NCI-H1930 (cell line): ENCODE results near the gene LYSET.
"Not testable (repeated sequence)": the region's sequence is repeated elsewhere in the genome, so short reads cannot be mapped to it uniquely, and the experiment has no call there.

Experiments
- DNase-seq, 2 experiments: peaks; one replicate each; lab custom pipeline; 2025; lab: John Stamatoyannopoulos, UW

The LYSET gene, protein sequence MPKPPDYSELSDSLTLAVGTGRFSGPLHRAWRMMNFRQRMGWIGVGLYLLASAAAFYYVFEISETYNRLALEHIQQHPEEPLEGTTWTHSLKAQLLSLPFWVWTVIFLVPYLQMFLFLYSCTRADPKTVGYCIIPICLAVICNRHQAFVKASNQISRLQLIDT

DNA sequence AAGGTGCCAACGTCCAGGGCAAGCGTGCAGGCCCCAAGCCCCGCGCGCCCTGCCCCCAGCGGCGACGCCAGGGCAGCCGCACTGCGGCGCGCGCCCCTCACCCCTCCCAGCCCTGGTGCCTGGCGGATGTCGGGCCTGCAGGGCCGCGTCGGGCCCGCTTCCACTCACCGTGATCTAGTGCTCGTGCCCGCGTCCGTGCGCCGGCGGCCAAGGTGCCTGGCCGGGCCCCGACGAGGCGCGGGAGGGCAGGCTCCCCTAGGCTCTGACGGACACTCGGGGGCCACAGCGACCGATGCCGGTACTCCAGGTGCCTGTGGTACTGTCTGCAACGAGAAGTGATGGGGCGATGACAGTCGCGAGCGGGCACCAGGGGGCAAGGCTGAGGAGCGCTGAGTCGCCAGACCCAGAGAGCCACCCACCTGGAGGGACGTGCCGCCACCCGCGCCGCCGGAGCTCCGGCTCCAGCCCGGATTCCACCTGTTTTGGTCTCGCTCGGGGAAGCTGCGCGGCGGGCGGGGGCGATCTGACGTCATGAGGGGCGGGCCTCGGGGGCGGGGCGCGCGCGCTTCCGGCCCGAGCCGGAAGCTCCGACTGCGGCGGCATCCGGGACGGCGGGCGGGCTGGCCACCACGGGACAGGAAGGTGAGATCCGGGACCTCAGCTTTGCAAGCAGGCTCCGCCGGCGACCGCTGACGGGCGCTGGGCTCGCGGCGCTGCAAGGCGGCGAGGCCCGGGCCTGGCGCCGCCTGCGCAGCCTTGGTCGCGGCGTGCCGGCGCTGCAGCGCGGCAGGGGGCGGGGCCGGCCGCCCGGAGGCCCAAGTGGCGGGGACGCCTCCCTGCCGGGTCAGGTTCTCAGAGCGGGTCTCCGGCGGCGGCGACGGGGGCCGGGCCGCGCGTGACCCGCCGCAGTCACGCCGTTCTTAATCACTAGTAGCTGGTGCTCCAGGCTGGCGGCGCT lies at the start of gene LYSET, which contains the start of gene MOAP1:
Gene LYSET (plus strand): TSS at position 927 of the 958 bp plus-strand sequence. CDS start 89 bp downstream, outside the sequence.
Gene MOAP1 (minus strand): TSS at position 507 of the 958 bp plus-strand sequence. CDS start 655 bp downstream, outside the sequence.
- peak; percentile 68 to 77 for DNase-seq

DNA sequence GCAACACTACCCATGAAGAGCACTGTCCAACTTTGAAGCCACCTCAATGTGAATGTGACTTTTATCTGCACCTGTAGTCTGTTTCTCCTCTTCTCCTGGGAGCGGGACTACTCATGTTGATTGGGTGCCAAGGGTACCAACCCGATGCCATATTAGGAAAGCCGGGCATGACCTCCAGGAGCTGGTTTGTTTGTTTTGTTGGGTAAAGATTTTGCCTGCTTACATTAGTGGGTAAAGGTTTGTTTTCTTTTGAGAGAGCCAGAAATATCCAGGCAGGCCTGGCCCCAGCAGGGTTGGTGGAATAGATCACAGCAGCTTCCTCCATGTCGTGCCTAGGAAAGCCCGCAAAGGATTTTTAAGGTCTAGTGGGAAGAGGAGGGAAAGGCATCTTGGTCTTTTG lies 49.7 kb upstream of the LYSET start:
- DNase-seq: no peak

DNA sequence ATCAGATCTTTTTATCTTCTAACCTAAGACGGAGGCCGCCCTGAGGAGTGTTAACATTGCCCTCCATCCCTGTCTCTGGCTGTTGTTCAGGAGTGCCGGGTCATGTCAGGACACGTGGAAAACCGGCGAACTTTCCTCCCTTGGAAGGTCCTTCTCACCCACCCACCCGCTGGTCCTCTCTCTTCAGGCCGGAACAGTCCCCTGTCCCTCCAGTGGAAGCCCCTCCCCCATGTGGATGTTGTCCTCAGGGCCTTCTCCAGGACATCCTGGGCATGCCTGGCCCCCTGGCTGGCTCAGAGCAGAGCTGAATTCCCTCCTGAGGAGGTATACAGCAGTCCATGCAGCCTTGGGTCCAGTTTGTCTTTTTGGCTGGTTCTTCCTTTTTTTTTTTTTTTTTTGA lies 49.1 kb upstream of the LYSET start:
- DNase-seq: no peak

DNA sequence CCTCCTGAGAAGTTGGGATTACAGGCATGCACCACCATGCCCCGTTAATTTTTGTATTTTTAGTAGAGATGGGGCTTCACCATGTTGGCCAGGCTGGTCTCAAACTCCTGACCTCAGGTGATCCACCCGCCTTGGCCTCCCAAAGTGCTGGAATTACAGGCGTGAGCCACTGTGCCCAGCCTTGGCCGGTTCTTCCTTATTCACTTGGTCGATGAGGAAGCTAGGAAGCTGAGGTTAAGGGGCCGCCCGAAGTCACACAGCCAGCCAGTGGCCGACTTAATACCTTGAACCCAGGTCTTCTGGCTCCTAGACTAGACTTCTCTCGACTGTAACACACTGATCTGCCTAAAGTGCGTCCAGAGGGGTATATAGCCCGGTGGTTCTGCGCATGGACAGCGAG lies 48.6 kb upstream of the LYSET start:
- DNase-seq: not testable (repeated sequence)

DNA sequence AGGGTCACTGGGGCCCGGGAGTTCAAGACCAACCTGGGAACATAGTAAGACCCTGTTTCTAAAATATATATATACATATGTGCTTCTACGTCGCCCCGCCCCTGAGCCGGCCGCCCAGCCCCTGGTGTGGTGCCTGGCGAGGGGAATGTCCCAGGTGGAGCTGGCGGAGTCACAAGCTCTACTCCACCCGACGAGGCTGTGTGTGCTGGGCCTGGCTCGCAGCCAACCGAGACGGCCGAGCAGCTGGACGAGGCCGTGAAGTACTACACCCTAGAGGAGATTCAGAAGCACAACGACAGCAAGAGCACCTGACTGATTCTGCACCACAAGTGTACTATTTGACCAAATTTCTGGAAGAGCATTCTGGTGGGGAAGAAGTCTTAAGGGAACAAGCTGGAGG lies 47.3 kb upstream of the LYSET start:
- DNase-seq: no peak

DNA sequence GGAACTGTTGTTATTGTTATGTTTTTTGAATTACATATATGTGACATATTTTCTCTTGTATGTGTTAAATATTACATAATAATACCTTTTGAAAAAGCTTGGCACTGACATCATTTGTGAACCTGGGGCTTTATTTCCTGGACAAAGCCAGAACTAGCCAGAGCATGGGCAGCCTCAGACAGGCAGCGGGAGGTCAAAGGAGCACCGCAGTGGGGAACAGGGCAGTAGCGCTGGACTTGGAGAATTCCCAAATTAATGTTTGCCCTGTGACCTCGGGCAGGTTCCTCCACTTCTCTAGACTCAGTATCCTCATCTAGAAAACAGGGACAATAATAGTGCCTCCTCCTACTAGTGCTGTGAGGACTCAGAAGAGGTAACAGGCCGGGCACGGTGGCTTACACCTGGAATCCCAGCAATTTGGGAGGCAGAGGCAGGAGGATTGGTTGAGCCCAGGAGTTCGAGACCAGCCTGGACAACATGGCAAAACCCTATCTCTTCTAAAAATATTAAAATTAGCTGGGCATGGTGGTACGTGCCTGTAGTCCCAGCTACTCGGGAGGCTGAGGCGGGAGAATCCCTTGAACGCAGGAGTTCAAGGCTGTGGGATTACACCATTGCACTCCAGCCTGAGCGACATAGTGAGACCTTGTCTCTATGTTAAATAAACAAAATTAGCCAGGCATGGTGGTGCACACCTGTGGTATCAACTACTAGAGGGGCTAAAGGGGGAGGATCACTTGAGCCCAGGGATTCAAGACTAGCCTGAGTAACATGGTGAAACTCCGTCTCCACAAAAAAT lies 42.1 kb upstream of the LYSET start:
- no peak for DNase-seq

DNA sequence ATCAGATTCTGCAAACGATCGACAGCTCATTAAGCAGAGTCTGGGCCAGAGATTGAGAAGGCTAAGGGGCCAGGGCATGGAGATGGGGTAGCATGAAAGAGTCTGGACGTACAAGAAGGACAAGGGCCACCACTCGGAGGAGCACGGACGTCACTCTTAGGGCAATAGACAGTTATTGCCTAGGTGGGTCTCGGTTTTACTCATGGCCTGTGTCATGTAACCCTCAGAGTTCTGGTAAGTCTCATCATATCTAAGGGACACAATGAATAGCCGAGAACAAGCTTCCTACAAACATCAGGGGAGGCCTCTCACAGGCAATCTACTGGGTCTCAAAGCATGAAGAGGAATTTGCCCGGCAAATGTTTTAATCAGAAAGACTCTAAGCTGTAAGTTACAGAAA lies 39.0 kb upstream of the LYSET start:
- DNase-seq: no peak

DNA sequence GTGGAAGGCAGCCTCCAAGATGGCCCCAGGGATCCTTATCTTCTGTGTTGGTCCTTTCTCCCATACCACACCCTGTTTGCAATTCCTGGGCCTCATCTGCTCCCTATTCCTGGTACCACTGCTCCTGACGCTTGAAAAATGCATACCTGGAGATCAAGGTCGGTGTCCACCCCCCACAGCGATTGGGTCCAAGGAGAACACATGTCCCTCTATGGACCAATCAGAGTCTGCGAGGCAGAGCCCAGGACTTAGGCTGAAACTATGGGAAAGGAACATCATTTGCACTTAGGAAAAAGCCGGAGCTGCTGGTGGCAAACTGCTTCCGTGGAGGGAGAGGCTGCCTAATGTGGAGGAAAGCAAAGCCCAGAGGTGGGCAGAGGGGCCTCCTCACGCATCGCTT lies 36.1 kb upstream of the LYSET start:
- DNase-seq: no peak

DNA sequence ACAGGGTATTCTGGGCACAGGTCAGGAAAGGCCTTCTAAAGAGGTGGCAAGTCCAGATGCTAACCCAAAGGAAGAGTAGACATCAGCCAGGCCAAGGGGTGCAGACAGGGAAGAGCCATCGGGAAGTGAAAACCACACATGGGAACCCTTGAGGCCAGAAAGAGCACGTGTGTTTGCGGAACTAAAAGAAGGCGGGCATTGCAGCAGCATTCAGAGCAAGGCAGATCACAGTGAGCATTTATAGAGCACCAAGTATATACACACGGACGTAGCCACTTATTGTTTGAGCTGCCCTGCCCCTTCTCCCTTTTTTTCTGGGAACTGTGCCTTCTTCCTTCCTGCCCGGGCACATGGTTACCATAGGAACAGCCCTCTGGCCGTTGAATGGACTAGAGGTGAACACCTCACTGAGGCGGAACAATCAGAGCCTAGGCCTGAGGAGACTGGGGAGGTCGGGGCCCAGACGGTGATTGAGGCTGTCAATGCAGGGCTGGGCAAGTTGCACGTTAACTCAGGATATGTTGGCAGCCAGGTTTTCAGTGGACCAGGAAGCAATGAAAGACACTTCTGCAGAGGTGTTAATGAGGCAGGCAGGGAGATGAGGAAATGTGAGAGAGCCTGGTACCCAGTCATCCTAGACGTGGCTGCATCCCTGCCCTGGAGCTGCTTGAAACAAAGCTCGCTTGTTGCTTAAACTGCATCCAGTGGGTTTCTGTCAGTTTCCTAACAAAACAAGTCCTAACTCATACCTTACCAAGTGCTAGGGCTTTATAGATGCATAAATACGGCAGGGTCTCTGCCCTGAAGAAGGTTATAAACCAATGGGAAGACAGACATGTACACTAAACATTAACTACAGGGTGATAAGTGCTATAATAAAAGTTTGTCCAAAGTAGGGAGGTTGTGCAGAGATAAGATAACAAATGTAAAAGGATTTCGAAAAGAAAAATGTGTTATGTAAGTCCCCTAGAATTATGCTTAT lies 34.6 kb upstream of the LYSET start:
- no peak for DNase-seq

DNA sequence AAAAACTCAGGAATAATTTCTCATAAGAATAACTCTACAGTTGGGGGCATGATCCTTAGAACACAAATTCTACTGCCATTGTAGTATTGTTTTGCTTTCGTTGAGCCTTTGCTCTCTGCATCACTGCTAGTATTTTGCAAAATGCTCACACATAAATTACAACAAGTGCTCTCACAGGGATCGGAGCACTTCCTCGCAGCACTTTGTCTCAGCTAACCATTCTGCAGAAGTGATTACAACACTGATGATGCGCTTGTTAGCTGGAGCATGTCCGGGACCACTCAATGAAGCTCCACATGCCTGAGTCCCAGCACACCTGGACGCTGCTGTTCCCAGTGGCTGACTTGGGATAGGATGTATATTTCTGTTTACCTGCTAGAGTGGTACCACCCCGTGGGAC lies 32.0 kb upstream of the LYSET start:
- DNase-seq: no peak

DNA sequence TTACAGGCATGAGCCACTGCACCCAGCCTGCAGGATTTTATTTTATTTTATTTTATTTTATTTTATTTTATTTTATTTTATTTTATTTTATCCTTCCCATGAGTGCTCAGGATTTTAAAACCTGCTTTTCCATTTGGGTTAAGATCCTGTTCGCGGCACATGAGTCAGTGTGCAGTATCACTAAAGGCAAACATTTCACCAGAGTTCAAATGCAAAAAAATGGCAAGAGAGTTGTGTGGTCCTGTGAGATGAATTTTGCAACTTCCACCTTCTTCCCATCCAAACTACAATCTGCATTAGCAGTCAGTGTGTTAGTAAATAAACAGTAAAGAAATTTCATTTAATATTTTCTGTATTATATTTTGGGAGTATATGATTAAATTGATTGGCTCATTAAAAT lies 29.4 kb upstream of the LYSET start:
- no peak for DNase-seq

DNA sequence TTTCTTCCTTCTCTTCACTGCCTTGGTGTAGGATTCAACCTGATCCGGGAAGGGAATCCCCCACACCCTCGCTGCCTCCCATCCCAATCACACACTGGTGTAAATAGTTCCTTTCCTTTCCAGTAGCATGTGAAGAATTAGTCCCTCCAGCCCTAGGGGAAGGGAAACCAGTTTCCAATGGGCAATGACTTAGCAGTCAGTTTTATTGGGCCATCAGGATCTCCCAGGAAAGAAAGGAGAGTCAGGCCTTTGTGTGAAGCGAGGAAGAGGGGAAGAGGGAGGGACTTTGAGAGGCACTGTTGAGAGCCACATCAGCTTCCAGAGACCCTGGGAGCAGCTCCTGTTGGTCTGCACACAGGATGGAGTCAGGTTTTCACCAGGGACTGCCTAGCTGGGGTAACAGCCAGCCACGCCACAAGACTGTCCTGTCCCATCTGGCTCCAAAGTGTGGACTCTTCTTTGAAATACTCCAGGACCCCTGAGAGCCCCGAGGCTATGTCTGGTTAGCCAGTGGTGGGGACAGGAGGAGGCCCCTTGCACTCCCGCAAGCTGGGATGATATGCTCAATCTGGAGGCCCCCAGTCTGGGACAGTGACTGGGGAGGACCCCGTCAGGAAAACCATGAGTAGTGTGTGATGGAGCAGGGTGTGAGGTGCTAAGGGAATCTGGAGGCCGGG lies 28.3 kb upstream of the LYSET start:
- DNase-seq: no peak

DNA sequence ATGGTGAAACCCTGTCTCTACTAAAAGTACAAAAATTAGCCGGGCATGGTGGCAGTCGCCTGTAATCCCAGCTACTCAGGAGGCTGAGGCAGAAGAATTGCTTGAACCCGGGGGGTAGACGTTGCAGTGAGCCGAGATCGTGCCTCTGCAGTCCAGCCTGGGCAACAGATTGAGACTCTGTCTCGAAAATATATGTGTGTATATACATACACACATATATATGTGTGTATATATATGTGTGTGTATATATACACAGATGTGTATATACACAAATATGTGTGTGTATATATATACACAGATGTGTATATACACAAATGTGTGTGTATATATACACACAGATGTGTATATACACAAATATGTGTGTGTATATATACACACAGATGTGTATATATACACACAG lies 26.8 kb upstream of the LYSET start:
- DNase-seq: not testable (repeated sequence)

DNA sequence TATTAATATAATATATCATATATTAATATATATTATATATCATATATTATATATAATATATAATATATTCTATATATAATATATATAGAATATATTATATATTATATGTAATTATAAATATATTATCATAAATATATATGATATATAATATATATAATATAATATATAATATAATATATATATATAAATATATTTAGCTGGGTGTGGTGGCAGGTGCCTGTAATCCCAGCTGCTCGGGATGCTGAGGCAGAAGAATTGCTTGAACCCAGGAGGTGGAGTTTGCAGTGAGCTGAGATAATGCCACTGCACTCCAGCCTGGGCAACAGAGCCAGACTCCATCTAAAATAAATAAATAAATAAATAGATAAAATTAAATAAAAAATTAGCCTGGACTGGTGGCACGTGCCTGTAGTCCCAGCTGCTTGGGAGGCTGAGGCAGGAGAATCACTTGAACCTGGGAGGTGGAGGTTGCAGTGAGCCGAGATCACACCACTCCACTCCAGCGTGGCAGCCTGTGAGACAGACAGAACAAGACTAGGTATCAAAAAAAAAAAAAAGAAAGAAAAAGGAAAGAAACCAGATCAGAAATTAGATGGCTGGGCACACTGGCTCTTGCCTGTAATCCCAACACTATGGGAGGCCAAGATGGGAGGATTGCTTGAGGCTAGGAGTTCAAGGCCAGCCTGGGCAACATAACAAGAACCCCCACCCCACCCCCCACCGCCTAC lies 25.3 kb upstream of the LYSET start:
- not testable (repeated sequence) for DNase-seq

DNA sequence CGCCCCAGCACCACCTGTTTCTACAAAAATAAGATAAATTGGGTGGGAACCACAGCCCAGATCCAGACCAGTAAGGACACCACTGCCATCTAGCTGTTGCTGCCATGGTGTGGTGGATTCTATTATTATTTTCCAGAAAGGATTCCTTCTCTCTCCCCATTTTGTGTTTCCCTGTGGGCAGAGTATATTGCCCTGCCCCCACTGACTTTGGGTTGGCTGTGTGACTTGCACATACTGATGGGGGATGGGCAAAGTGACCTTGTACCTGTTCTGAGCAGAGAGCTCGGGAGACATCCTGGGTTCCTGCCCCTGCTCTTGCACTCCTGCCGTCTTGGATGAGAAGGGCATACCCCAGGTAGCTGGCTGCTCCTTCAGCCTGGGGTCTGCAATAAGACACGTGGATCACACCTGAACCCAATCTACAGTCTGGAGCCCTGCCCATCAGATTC lies 24.7 kb upstream of the LYSET start:
- no peak for DNase-seq

DNA sequence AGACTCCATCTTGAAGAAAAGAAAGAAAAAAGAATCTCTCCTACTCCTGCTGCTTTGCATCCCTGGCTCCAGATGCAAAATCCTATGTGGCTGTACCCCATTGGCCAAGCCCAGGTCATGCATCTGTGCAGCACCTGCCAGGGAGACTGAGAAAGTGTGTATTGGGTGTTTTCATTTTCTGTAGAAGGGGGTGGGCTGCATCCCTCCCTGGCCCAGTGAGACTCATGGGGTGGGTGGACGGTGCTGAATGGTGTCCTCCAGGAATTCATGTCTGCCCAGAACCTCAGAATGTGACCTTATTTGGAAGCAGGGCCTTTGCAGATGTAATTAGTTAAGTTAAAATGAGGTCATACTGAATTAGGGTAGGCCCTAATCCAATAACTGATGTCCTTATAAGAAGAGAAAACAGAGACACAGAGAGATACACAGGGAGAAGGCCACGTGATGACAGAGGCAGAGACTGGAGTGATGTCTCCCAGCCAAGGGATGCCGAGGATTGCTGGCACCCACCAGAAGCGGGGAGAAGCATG lies 23.6 kb upstream of the LYSET start:
- no peak for DNase-seq

DNA sequence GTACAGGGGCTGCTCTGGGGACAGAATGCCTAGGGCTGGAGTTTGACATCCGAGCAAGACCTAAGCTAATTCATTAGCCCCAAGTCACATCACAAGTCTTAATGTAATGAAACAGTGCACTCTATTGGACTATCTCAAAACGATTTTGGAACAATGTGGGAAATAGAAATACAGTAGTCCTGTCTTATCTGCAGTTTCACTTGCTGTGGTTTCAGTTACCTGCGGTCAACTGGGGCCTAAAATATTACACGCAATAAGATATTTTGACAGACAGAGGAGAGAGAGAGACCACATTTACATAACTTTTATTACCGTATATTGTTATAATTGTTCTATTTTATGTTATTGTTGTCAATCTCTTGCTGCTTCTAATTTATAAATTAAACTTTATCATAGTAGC lies 21.6 kb upstream of the LYSET start:
- DNase-seq: no peak

DNA sequence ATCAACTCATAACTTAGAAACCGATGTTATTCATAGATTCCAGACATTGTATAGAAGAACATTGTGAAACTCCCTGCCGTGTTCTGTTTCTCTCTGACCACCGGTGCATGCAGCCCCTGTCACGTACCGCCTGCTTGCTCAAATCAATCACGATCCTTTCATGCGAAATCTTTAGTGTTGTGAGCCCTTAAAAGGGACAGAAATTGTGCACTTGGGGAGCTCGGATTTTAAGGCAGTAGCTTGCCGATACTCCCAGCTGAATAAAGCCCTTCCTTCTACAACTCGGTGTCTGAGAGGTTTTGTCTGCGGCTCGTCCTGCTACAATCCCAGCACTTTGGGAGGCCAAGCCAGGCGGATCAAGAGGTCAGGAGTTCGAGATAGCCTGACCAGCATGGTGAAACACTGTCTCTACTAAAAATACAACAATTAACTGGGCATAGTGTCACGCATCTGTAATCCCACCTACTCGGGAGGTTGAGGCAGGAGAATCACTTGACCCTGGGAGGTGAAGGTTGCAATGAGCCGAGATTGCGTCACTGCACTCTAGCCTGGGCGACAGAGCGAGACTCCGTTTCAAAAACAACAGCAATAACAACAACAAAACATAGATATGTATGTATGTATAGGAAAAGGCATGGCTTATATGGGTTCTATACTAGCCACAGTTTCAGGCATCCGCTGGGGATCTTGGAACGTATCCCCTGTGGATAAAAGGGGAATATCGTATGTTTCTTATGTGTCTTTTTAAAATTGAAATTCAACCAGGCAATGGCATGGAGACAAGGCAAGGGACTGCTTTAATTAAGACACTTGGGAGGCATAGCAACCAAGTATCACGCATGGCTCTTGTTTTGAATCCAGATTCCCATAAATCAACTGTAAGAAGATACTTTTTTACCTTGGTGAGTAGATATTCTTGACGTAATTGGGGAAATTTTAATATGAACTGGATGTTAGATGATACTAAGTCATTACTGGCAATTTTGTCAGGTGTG lies 19.5 kb upstream of the LYSET start:
- DNase-seq: not testable (repeated sequence)
